ENCODE results near the gene NFIX.

- TF ChIP-seq CTCF (IDR thresholded peaks at IDR 0.05) (no peak), POLR2A (IDR thresholded peaks at IDR 0.05) (no peak)
These were observed 49.1 kb upstream of the NFIX start for GRCh38 chr19:12946092-12946721.

Data from adrenal gland (tissue), 5 donors.